Subcutaneous abdominal adipose tissue (tissue), 5 donors: ENCODE results near the gene UBE2O.

Source experiments
- H3K27ac ChIP-seq: one replicate; pipeline ENCODE4 v1.7.0; 2013; ENCODE audit warnings: low read depth, mild to moderate bottlenecking, inconsistent platforms, low read length, moderate library complexity
- H3K27me3 ChIP-seq, 5 donors: one replicate each; pipeline ENCODE4 v1.7.0; 2013; ENCODE audit warnings: low read length in 5 of 5, inconsistent platforms in 1 of 5; ENCODE audit not compliant: control insufficient read depth in 5 of 5, insufficient read depth in 4 of 5
- H3K36me3 ChIP-seq, 5 donors: one replicate each; pipeline ENCODE4 v1.7.0; 2013; ENCODE audit warnings: low read length in 5 of 5; ENCODE audit not compliant: control insufficient read depth in 5 of 5, insufficient read depth in 5 of 5
- H3K4me1 ChIP-seq, 5 donors: one replicate each; pipeline ENCODE4 v1.7.0; 2013; ENCODE audit warnings: low read length in 5 of 5, mild to moderate bottlenecking in 3 of 5, moderate library complexity in 1 of 5; ENCODE audit not compliant: control insufficient read depth in 5 of 5, insufficient read depth in 5 of 5
- H3K4me3 ChIP-seq, 5 donors: one replicate each; pipeline ENCODE4 v1.7.0; 2013; ENCODE audit warnings: low read length in 5 of 5, low read depth in 1 of 5
- H3K9ac ChIP-seq, 5 donors: one replicate each; pipeline ENCODE4 v1.7.0; 2013; ENCODE audit warnings: low read length in 5 of 5, mild to moderate bottlenecking in 4 of 5, moderate library complexity in 3 of 5
- H3K9me3 ChIP-seq, 5 donors: one replicate each; pipeline ENCODE4 v1.7.0; 2013; ENCODE audit warnings: low read length in 5 of 5; ENCODE audit not compliant: control insufficient read depth in 5 of 5
- donor health status: healthy.
- donor health status: healthy.
- donor health status: healthy.
- donor health status: healthy.
- donor health status: healthy.

UBE2O gene

GRCh38 chr17:76417499-76418143 lies 35.3 kb downstream of the UBE2O start:
- Histone ChIP-seq H3K27me3 (no peaks in the 10 kb centered on the region), H3K9me3 (no peaks in the 10 kb centered on the region), H3K36me3 (peaks cover 0 to 9% (median 0%) of the 10 kb centered on the region in 5 donors), H3K4me1 (peaks cover 0 to 28% (median 20%) of the 10 kb centered on the region in 5 donors), H3K4me3 (no peak overlapping the region), H3K27ac (no peak overlapping the region), H3K9ac (no peak overlapping the region)

GRCh38 chr17:76416899-76417298 lies 36.1 kb downstream of the UBE2O start:
- Histone ChIP-seq H3K4me1 (peaks cover 0 to 28% (median 20%) of the 10 kb centered on the region in 5 donors), H3K27me3 (no peaks in the 10 kb centered on the region)

GRCh38 chr17:76416457-76416856 lies 36.5 kb downstream of the UBE2O start:
- Histone ChIP-seq H3K9ac (no peak overlapping the region), H3K9me3 (no peaks in the 10 kb centered on the region), H3K36me3 (peaks cover 0 to 13% (median 3%) of the 10 kb centered on the region in 5 donors), H3K4me1 (peaks cover 0 to 28% (median 20%) of the 10 kb centered on the region in 5 donors), H3K27ac (no peak overlapping the region), H3K4me3 (no peak overlapping the region), H3K27me3 (no peaks in the 10 kb centered on the region)

More at GRCh38 chr17:76416899-76417298, 36.1 kb downstream of the UBE2O start:
- Histone ChIP-seq H3K27ac (no peak overlapping the region), H3K9ac (no peak overlapping the region), H3K4me3 (no peak overlapping the region), H3K36me3 (peaks cover 0 to 10% (median 3%) of the 10 kb centered on the region in 5 donors), H3K9me3 (no peaks in the 10 kb centered on the region)

- Histone ChIP-seq H3K4me3 (no peak overlapping the region), H3K9ac (no peak overlapping the region), H3K4me1 (peaks cover 0 to 28% (median 16%) of the 10 kb centered on the region in 5 donors), H3K27me3 (no peaks in the 10 kb centered on the region), H3K36me3 (peaks cover 0 to 15% (median 3%) of the 10 kb centered on the region in 5 donors), H3K9me3 (no peaks in the 10 kb centered on the region), H3K27ac (no peak overlapping the region)
Observed at GRCh38 chr17:76415786-76416185, 37.2 kb downstream of the UBE2O start.

- no peaks in the 10 kb centered on the region for H3K27me3 ChIP-seq
- H3K9me3 ChIP-seq: no peaks in the 10 kb centered on the region
- H3K27ac ChIP-seq: no peak overlapping the region
- no peak overlapping the region for H3K4me3 ChIP-seq
- H3K36me3 ChIP-seq: peaks cover 0 to 22% (median 5%) of the 10 kb centered on the region in 5 donors
- H3K9ac ChIP-seq: peak overlapping the region in 2 of 5 donors; percentile 11 to 53
- peaks cover 0 to 19% (median 10%) of the 10 kb centered on the region in 5 donors for H3K4me1 ChIP-seq
Observed at GRCh38 chr17:76414334-76415295, 38.3 kb downstream of the UBE2O start.

GRCh38 chr17:76411247-76411646 lies 41.7 kb downstream of the UBE2O start:
- no peak overlapping the region for H3K9ac ChIP-seq
- peaks cover 0 to 34% (median 24%) of the 10 kb centered on the region in 5 donors for H3K4me1 ChIP-seq
- H3K36me3 ChIP-seq: peaks cover 0 to 13% (median 7%) of the 10 kb centered on the region in 5 donors
- no peaks in the 10 kb centered on the region for H3K27me3 ChIP-seq
- no peaks in the 10 kb centered on the region for H3K9me3 ChIP-seq
- H3K4me3 ChIP-seq: no peak overlapping the region
- H3K27ac ChIP-seq: no peak overlapping the region

- no peak overlapping the region for H3K27ac ChIP-seq
- H3K27me3 ChIP-seq: no peaks in the 10 kb centered on the region
- H3K36me3 ChIP-seq: peaks cover 0 to 13% (median 7%) of the 10 kb centered on the region in 5 donors
- H3K4me3 ChIP-seq: no peak overlapping the region
- peaks cover 2 to 42% (median 32%) of the 10 kb centered on the region in 5 donors for H3K4me1 ChIP-seq
- no peaks in the 10 kb centered on the region for H3K9me3 ChIP-seq
- no peak overlapping the region for H3K9ac ChIP-seq
Observed at GRCh38 chr17:76410328-76410965, 42.5 kb downstream of the UBE2O start.

GRCh38 chr17:76408037-76408849 lies 44.7 kb downstream of the UBE2O start:
- Histone ChIP-seq H3K36me3 (peaks cover 0 to 29% (median 16%) of the 10 kb centered on the region in 5 donors), H3K4me3 (no peak overlapping the region), H3K4me1 (peaks cover 4 to 42% (median 34%) of the 10 kb centered on the region in 5 donors), H3K27me3 (no peaks in the 10 kb centered on the region), H3K27ac (no peak overlapping the region), H3K9ac (no peak overlapping the region), H3K9me3 (no peaks in the 10 kb centered on the region)

GRCh38 chr17:76407509-76407908 lies 45.4 kb downstream of the UBE2O start:
- H3K27me3 ChIP-seq: no peaks in the 10 kb centered on the region
- no peak overlapping the region for H3K9ac ChIP-seq
- H3K36me3 ChIP-seq: peaks cover 0 to 36% (median 20%) of the 10 kb centered on the region in 5 donors
- no peak overlapping the region for H3K4me3 ChIP-seq
- no peak overlapping the region for H3K27ac ChIP-seq
- peaks cover 4 to 42% (median 34%) of the 10 kb centered on the region in 5 donors for H3K4me1 ChIP-seq
- H3K9me3 ChIP-seq: no peaks in the 10 kb centered on the region
